HepG2 (cell line): ENCODE data around the gene PAIP1. TPM values are rescaled to one million over a fixed set of nuclear protein-coding genes. Genes with fewer than 3 reads are reported as not detected.
A peak's percentile ranks its signal among the peaks of the same experiment; 100 is the strongest.

Source experiments
- ATM ChIP-seq: fragments of 450-650 bp; IDR thresholded peaks from 2 replicates; pipeline ENCODE4 v1.7.1; 2017; ENCODE audit warnings: mild to moderate bottlenecking, borderline replicate concordance
- BCLAF1 ChIP-seq: fragments of 450-650 bp; IDR thresholded peaks from 2 replicates; pipeline ENCODE4 v1.6.1; 2017; ENCODE audit warnings: mild to moderate bottlenecking
- BORCS8-MEF2B ChIP-seq: sonication (generic); formaldehyde crosslinking; IDR thresholded peaks from 2 replicates; pipeline ENCODE4 v1.8.0; 2022; ENCODE audit warnings: mild to moderate bottlenecking, missing genetic modification reagents
- CCAR2 ChIP-seq: fragments of 200-400 bp; formaldehyde crosslinking; optimal IDR thresholded peaks from 2 replicates; pipeline ENCODE3; 2018; ENCODE audit warnings: low read depth, mild to moderate bottlenecking, low read length, moderate library complexity
- ETV5 ChIP-seq: IDR thresholded peaks from 2 replicates; pipeline ENCODE4 v1.6.1; 2018; ENCODE audit warnings: missing biosample characterization, missing genetic modification reagents, inconsistent platforms, borderline replicate concordance
- FOSL2 ChIP-seq: sonication (generic); formaldehyde crosslinking; IDR thresholded peaks from 2 replicates; pipeline ENCODE4 v1.4.0; 2020; ENCODE audit warnings: missing genetic modification reagents
- HMGA1 ChIP-seq: sonication (generic); formaldehyde crosslinking; conservative IDR thresholded peaks from 2 replicates; pipeline ENCODE4 v1.4.0; 2020; ENCODE audit warnings: missing genetic modification reagents
- HNRNPL ChIP-seq: fragments of 200-400 bp; formaldehyde crosslinking; IDR thresholded peaks from 2 replicates; pipeline ENCODE4 v1.6.1; 2017; ENCODE audit warnings: mild to moderate bottlenecking, low read depth, low read length
- JUNB ChIP-seq: sonication (generic); formaldehyde crosslinking; IDR thresholded peaks from 2 replicates; pipeline ENCODE4 v1.8.0; 2022; ENCODE audit warnings: missing genetic modification reagents, mild to moderate bottlenecking, borderline replicate concordance
- LCORL ChIP-seq, 2 experiments: fragments of 450-650 bp in 1 of 2; sonication (generic) in 1 of 2; formaldehyde crosslinking in 1 of 2; IDR thresholded peaks; 2 replicates each; pipeline versions ENCODE4 v1.5.0 to v1.6.1; 2017 to 2020; ENCODE audit warnings: antibody characterized with exemption in 1 of 2, missing genetic modification reagents in 1 of 2
- MAZ ChIP-seq, 2 experiments: sonication (generic) in 1 of 2; formaldehyde crosslinking in 1 of 2; IDR thresholded peaks; 2 replicates each; pipeline versions ENCODE4 v1.5.0 to v1.6.1; 2012 to 2020; ENCODE audit warnings: low read depth in 2 of 2, mild to moderate bottlenecking in 2 of 2, borderline replicate concordance in 1 of 2, improper control_type of control experiment in 1 of 2, low read length in 1 of 2, missing genetic modification reagents in 1 of 2, moderate library complexity in 1 of 2
- NFYB ChIP-seq: sonication (generic); formaldehyde crosslinking; IDR thresholded peaks from 2 replicates; pipeline ENCODE4 v1.4.0; 2020; ENCODE audit warnings: missing genetic modification reagents
- PHB2 ChIP-seq: fragments of 450-650 bp; IDR thresholded peaks from 2 replicates; pipeline ENCODE4 v1.6.1; 2018; ENCODE audit not compliant: partially characterized antibody
- PHF21A ChIP-seq: sonication (generic); formaldehyde crosslinking; IDR thresholded peaks from 2 replicates; pipeline ENCODE4 v1.5.0; 2020; ENCODE audit warnings: mild to moderate bottlenecking, missing genetic modification reagents
- TGIF2 ChIP-seq: IDR thresholded peaks from 2 replicates; pipeline ENCODE4 v1.6.1; 2016; ENCODE audit warnings: control low read depth, missing compliant biosample characterization
- XBP1 ChIP-seq: sonication (generic); formaldehyde crosslinking; IDR thresholded peaks from 2 replicates; pipeline ENCODE4 v1.5.0; 2020; ENCODE audit warnings: missing genetic modification reagents
- ZKSCAN8 ChIP-seq: IDR thresholded peaks from 2 replicates; pipeline ENCODE4 v1.6.1; 2016; ENCODE audit warnings: borderline replicate concordance, missing genetic modification reagents, missing compliant biosample characterization
- ZNF296 ChIP-seq: sonication (generic); formaldehyde crosslinking; conservative IDR thresholded peaks from 2 replicates; pipeline ENCODE4 v1.5.0; 2020; ENCODE audit warnings: mild to moderate bottlenecking, missing genetic modification reagents
- ZNF709 ChIP-seq: sonication (generic); formaldehyde crosslinking; IDR thresholded peaks from 2 replicates; pipeline ENCODE4 v1.5.0; 2020; ENCODE audit warnings: mild to moderate bottlenecking, missing genetic modification reagents
- ZNF746 ChIP-seq: sonication (generic); formaldehyde crosslinking; IDR thresholded peaks from 2 replicates; pipeline ENCODE4 v1.8.0; 2022; ENCODE audit warnings: mild to moderate bottlenecking, missing genetic modification reagents
- ZNF768 ChIP-seq: sonication (generic); formaldehyde crosslinking; IDR thresholded peaks from 2 replicates; pipeline ENCODE4 v1.4.0; 2020; ENCODE audit warnings: missing genetic modification reagents
- ZSCAN29 ChIP-seq: sonication (generic); formaldehyde crosslinking; conservative IDR thresholded peaks from 2 replicates; pipeline ENCODE4 v1.4.0; 2020; ENCODE audit warnings: mild to moderate bottlenecking, missing genetic modification reagents
- polyA plus RNA-seq, 8 experiments: library from polyadenylated mRNA; depleted of rRNA in 3 of 8; stranded (reverse) in 7 of 8; unstranded in 1 of 8; fragments of >200 nt; fragmentation: Illumina TruSeq in 4 of 8; extraction: Trizol in 4 of 8; gene quantifications; 2 replicates each; pipeline versions ENCODE4 v1.2.1 to v1.2.3, GENCODE V29; 2011 to 2016; ENCODE audit warnings: low read depth in 4 of 8, missing spikeins in 1 of 8, mixed read lengths in 1 of 8; ENCODE audit not compliant: insufficient read depth in 1 of 8
- total RNA-seq, 5 experiments: library from RNA; depleted of rRNA; stranded (reverse); fragments of >200 nt; fragmentation: Illumina TruSeq; extraction: Trizol; gene quantifications; 2 replicates each; pipeline ENCODE4 v1.2.3, GENCODE V29; 2016; ENCODE audit warnings: low read depth in 1 of 5
- TF ChIP-seq, protein P1 (sequence below): sonication (generic); formaldehyde crosslinking; IDR thresholded peaks from 2 replicates; pipeline ENCODE4 v1.4.0; 2020; ENCODE audit warnings: mild to moderate bottlenecking, missing genetic modification reagents
- TF ChIP-seq, protein P2 (sequence below), 2 experiments: sonication (generic) in 1 of 2; formaldehyde crosslinking in 1 of 2; IDR thresholded peaks; 2 replicates each; pipeline versions ENCODE4 v1.5.1 to v1.6.1; 2011 to 2020; ENCODE audit warnings: borderline replicate concordance in 1 of 2, low read depth in 1 of 2, low read length in 1 of 2, mild to moderate bottlenecking in 1 of 2, missing genetic modification reagents in 1 of 2, moderate library complexity in 1 of 2

Gene PAIP1
- total and polyA plus RNA-seq, 2 of the 13 experiments (the other 11 are each of a cell fraction or from before 2014, with no cell fraction given), result 96.6 to 116 TPM

DNA sequence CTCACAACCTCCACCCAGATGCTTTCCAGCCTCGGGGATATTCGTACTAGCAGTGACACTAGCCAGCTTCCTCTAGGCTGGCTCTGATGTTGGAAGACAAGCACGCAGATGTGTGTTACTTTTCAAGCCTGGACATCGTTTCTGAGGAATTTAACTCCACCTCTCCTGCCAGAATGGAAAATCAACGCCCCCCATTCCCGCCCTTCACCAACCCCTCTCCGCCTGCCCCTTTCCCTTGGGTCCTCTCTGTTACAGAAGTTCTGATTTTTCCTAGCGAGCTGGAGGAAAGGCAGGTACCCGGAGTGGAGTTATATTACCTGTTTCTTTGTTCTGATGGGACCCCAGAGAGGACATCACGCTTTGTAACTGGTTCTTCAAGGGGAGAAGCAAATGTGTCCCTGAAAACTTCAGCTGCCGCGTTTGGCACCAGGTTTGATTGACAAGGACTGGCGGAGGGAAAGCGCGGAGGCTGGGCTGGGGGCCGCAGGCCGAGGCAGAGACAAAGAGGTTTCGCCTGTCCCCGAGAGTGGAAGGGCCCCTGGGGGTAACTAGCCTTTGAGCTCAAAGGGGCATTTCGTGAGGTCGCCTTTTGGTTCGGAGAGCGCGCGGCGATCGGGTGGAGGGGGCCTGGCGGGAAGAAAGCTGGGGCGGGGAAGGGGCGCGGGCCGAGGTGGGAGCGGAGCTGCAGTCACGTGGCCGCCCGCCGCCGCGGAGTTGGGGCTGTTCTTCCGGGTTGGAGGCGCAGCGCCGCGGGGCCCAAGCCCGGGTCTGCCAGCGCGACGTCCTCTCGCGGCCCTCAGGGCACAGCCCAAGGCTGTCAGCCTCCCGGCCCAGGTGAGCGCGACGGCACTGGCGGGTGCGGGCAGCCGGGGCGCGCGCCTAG is 45.8 kb upstream of the PAIP1 start, which contains the start of gene NNT (continued):
- TF ChIP-seq HNRNPL (no peak), PHB2 (no peak), BCLAF1 (no peak), TGIF2 (no peak), HMGA1 (CRISPR knock-in tag) (no peak), XBP1 (peak; percentile 85; the same call in 1 of the 2 replicates), ZNF746 (CRISPR knock-in tag) (peak; percentile 23), ZSCAN29 (CRISPR knock-in tag) (no peak), BORCS8-MEF2B (CRISPR knock-in tag) (peak; percentile 87), ETV5 (CRISPR knock-in tag) (no peak), LCORL (IDR thresholded peaks at IDR 0.05) (no peak), LCORL (CRISPR knock-in tag; IDR thresholded peaks at IDR 0.05) (no peak), ZKSCAN8 (CRISPR knock-in tag) (no peak), PHF21A (CRISPR knock-in tag) (peak; percentile 30; the same call in 1 of the 2 replicates), MAZ (IDR thresholded peaks at IDR 0.05; ENCODE audit: borderline replicate concordance, low read depth, low read length) (peak; percentile 50; the same call in 1 of the 2 replicates), MAZ (CRISPR knock-in tag; IDR thresholded peaks at IDR 0.05; ENCODE audit: low read depth) (peak; percentile 74; the same call in 1 of the 2 replicates), ZNF768 (peak; percentile 86), ZNF709 (CRISPR knock-in tag) (peak; percentile 62; the same call in 1 of the 2 replicates), CCAR2 (no peak), NFYB (CRISPR knock-in tag) (peak; percentile 37; the same call in 1 of the 2 replicates), FOSL2 (CRISPR knock-in tag) (no peak), ZNF296 (CRISPR knock-in tag) (no peak), JUNB (no peak), ATM (no peak)
- TF ChIP-seq, protein P1, sequence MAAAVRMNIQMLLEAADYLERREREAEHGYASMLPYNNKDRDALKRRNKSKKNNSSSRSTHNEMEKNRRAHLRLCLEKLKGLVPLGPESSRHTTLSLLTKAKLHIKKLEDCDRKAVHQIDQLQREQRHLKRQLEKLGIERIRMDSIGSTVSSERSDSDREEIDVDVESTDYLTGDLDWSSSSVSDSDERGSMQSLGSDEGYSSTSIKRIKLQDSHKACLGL (CRISPR knock-in tag), result peak; percentile 76
- TF ChIP-seq, protein P2, sequence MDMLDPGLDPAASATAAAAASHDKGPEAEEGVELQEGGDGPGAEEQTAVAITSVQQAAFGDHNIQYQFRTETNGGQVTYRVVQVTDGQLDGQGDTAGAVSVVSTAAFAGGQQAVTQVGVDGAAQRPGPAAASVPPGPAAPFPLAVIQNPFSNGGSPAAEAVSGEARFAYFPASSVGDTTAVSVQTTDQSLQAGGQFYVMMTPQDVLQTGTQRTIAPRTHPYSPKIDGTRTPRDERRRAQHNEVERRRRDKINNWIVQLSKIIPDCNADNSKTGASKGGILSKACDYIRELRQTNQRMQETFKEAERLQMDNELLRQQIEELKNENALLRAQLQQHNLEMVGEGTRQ (IDR thresholded peaks at IDR 0.05; ENCODE audit: low read depth, low read length), result no peak
- TF ChIP-seq, protein P2 (CRISPR knock-in tag; IDR thresholded peaks at IDR 0.05; ENCODE audit: borderline replicate concordance), result peak; percentile 73; the same call in 1 of the 2 replicates
